Muscle of leg (tissue), 9 donors: Measurements from ENCODE around the gene C10orf90. TPM values are rescaled to one million over a fixed set of nuclear protein-coding genes. Genes with fewer than 3 reads are reported as not detected.

Source experiments
- polyA plus RNA-seq, 8 donors: library from polyadenylated mRNA; unstranded; fragments of 120-200 nt; gene quantifications; one replicate each; pipeline versions ENCODE4 v1.2.1 to v1.2.3, GENCODE V29; 2013; ENCODE audit warnings: inconsistent platforms in 1 of 8, low replicate concordance in 1 of 8; ENCODE audit not compliant: insufficient read length in 8 of 8, insufficient read depth in 1 of 8
- total RNA-seq: library from RNA; stranded (reverse); fragments of 120-200 nt; gene quantifications from one replicate; pipeline ENCODE4 v1.2.4, GENCODE V29; 2013

Gene C10orf90
- total and polyA plus RNA-seq, 9 donors: 0.53 to 1.1 (median 0.80) TPM

Other genes with a start within 250 kb of the C10orf90 start
- 43.5 TPM for gene DOCK1, start 234.7 kb upstream of the C10orf90 start, total RNA-seq
- gene DOCK1, start 234.7 kb upstream of the C10orf90 start, polyA plus RNA-seq: 10 to 100 TPM; 27.3 to 52.9 (median 36.7) TPM